K562 (cell line): ENCODE results near the gene SLC39A9. TPM values are rescaled to one million over a fixed set of nuclear protein-coding genes. Genes with fewer than 3 reads are reported as not detected.

Experiments used
- ATAC-seq: fragments of 200-7000 bp; cut with Tn5 transposase; 3 replicates; pipeline ENCODE4 v1.9.1; 2020; ENCODE audit warnings: moderate library complexity
- BruUV-seq: library from RNA; stranded (reverse); fragments of 400-500 nt; replicated peaks from 2 replicates; lab custom pipeline; 2021; lab: Mats Ljungman, UMichigan
- CTCF ChIA-PET: fragments of 300-600 bp; formaldehyde crosslinking; extraction: SDS; loops from one replicate; lab custom pipeline; 2021; ENCODE audit warnings: low intra/inter-chr PET ratio; lab: Yijun Ruan, JAX
- POLR2A ChIA-PET: fragments of 300-600, 350-650 bp; sonication (Branson Sonifier 250); formaldehyde crosslinking; extraction: SDS; loops from one replicate; lab custom pipeline; 2021; ENCODE audit warnings: antibody characterized with exemption, inconsistent platforms; lab: Yijun Ruan, JAX
- DNase-seq, 4 experiments: peaks; one replicate each; pipeline versions ENCODE4 v3.0.0 to v3.0.0-alpha.2; 2011 to 2018; ENCODE audit warnings: low spot score in 3 of 4, mixed read lengths in 3 of 4; ENCODE audit errors: extremely low read depth in 1 of 4
- FAIRE-seq: peaks from 2 replicates; lab custom pipeline; 2011; peaks lifted over from hg19 to GRCh38; lab: Jason Lieb, UNC
- H2AFZ ChIP-seq: 2 replicates; pipeline ENCODE4 v1.6.0; 2011; ENCODE audit warnings: low read depth, low read length, control low read depth, inconsistent platforms
- H3K27ac ChIP-seq: fragments of 200-600 bp; 3 replicates; pipeline ENCODE4 v1.8.0; 2011; ENCODE audit warnings: low read depth, mild to moderate bottlenecking, control low read depth, inconsistent platforms, low read length, moderate library complexity, mixed read lengths; ENCODE audit errors: extremely low read depth
- H3K27me3 ChIP-seq, 2 experiments: fragments of 300-600 bp in 1 of 2; 2 replicates in 1 of 2; 3 replicates in 1 of 2; pipeline versions ENCODE4 v1.6.0 to v1.8.0; 2011; ENCODE audit warnings: inconsistent platforms in 2 of 2, low read length in 2 of 2, mild to moderate bottlenecking in 1 of 2, mixed read lengths in 1 of 2, moderate library complexity in 1 of 2; ENCODE audit not compliant: control insufficient read depth in 2 of 2, insufficient read depth in 2 of 2
- H3K36me3 ChIP-seq: fragments of 300-600 bp; 3 replicates; pipeline ENCODE4 v1.8.0; 2011; ENCODE audit warnings: mild to moderate bottlenecking, low read length, inconsistent platforms; ENCODE audit not compliant: control insufficient read depth, insufficient read depth
- H3K4me1 ChIP-seq, 2 experiments: fragments of 200-600 bp in 1 of 2; replicated peaks in 1 of 2; 2 replicates in 1 of 2; 3 replicates in 1 of 2; pipeline versions ENCODE4 v1.5.1 to v1.8.0; 2011; ENCODE audit warnings: inconsistent platforms in 2 of 2, low read length in 2 of 2, mild to moderate bottlenecking in 1 of 2, mixed read lengths in 1 of 2, moderate library complexity in 1 of 2; ENCODE audit not compliant: control insufficient read depth in 2 of 2, insufficient read depth in 2 of 2
- H3K4me2 ChIP-seq: 2 replicates; pipeline ENCODE4 v1.6.1; 2011; ENCODE audit warnings: low read length, control low read depth, inconsistent platforms, mixed read lengths; ENCODE audit not compliant: insufficient read depth
- H3K4me3 ChIP-seq: fragments of 200-600 bp; sonication (generic), shearing (Covaris generic); 2 replicates; pipeline ENCODE4 v1.5.1; 2016; ENCODE audit warnings: control low read depth, inconsistent platforms
- H3K79me2 ChIP-seq: fragments of 200-600 bp; 3 replicates; pipeline ENCODE4 v1.8.0; 2011; ENCODE audit warnings: low read length, inconsistent platforms; ENCODE audit not compliant: control insufficient read depth, insufficient read depth
- H3K9ac ChIP-seq, 2 experiments: 2 replicates each; pipeline versions ENCODE4 v1.6.0 to v1.6.1; 2011; ENCODE audit warnings: low read depth in 2 of 2, low read length in 2 of 2, control low read depth in 1 of 2, inconsistent platforms in 1 of 2, mild to moderate bottlenecking in 1 of 2, mixed read lengths in 1 of 2; ENCODE audit not compliant: insufficient read depth in 1 of 2
- H3K9me1 ChIP-seq: one replicate; pipeline ENCODE4 v1.6.0; 2011; ENCODE audit warnings: inconsistent platforms, mild to moderate bottlenecking, low read length, moderate library complexity; ENCODE audit not compliant: control insufficient read depth, insufficient read depth
- H3K9me3 ChIP-seq: replicated peaks from 2 replicates; pipeline ENCODE4 v1.5.1; 2011; ENCODE audit warnings: low read depth, low read length, inconsistent platforms; ENCODE audit not compliant: control insufficient read depth, insufficient read depth
- H4K20me1 ChIP-seq: replicated peaks from 2 replicates; pipeline ENCODE4 v1.6.1; 2011; ENCODE audit warnings: low read length, inconsistent platforms, mixed read lengths; ENCODE audit not compliant: control insufficient read depth, insufficient read depth
- ELF4 ChIP-seq: fragments of 450-650 bp; formaldehyde crosslinking; IDR thresholded peaks from 2 replicates; pipeline ENCODE4 v1.4.0; 2022; ENCODE audit warnings: missing genetic modification characterization
- ETV1 ChIP-seq: fragments of 450-650 bp; conservative IDR thresholded peaks from 2 replicates; pipeline ENCODE4 v1.6.1; 2016; ENCODE audit warnings: missing genetic modification characterization, control low read depth, low read depth, missing compliant biosample characterization
- FOXA3 ChIP-seq, 2 experiments: fragments of 450-650 bp in 1 of 2; sonication (generic) in 1 of 2; formaldehyde crosslinking; IDR thresholded peaks in 1 of 2; conservative IDR thresholded peaks in 1 of 2; 2 replicates each; pipeline versions ENCODE4 v1.4.0 to v1.8.0; 2020 to 2022; ENCODE audit warnings: mild to moderate bottlenecking in 2 of 2, missing genetic modification reagents in 1 of 2
- FOXK2 ChIP-seq, 2 experiments: fragments of 450-650 bp; IDR thresholded peaks in 1 of 2; conservative IDR thresholded peaks in 1 of 2; 2 replicates each; pipeline ENCODE4 v1.6.1; 2016; ENCODE audit warnings: low read depth in 2 of 2, mild to moderate bottlenecking in 1 of 2
- GTF2E2 ChIP-seq: fragments of 200-800 bp; sonication (Bioruptor generic); IDR thresholded peaks from 2 replicates; pipeline ENCODE4 v1.6.1; 2016; ENCODE audit warnings: missing genetic modification characterization, missing compliant biosample characterization
- HDAC3 ChIP-seq: fragments of 450-650 bp; IDR thresholded peaks from 2 replicates; pipeline ENCODE4 v1.6.1; 2018; ENCODE audit warnings: borderline replicate concordance, mild to moderate bottlenecking, moderate library complexity; ENCODE audit not compliant: partially characterized antibody
- MCM3 ChIP-seq: fragments of 450-650 bp; IDR thresholded peaks from 2 replicates; pipeline ENCODE4 v1.6.1; 2016
- NFIX ChIP-seq: fragments of 250-450 bp; sonication (Bioruptor Pico); IDR thresholded peaks from 2 replicates; pipeline ENCODE4 v1.4.0; 2020; ENCODE audit warnings: low read depth, mild to moderate bottlenecking, moderate library complexity
- NR2F6 ChIP-seq: fragments of 450-650 bp; formaldehyde crosslinking; IDR thresholded peaks from 2 replicates; pipeline ENCODE4 v1.4.0; 2020; ENCODE audit warnings: mild to moderate bottlenecking
- PHF8 ChIP-seq: fragments of 200-600 bp; sonication (generic); IDR thresholded peaks from 2 replicates; pipeline ENCODE4 v1.6.1; 2012; ENCODE audit warnings: mixed run types, mild to moderate bottlenecking, inconsistent platforms, low read length, moderate library complexity, borderline replicate concordance
- RBM14 ChIP-seq: fragments of 200-400 bp; formaldehyde crosslinking; IDR thresholded peaks from 2 replicates; pipeline ENCODE4 v1.6.1; 2018; ENCODE audit warnings: low read depth, mild to moderate bottlenecking, low read length, moderate library complexity, borderline replicate concordance; ENCODE audit not compliant: insufficient read depth
- ZNF134 ChIP-seq: fragments of 250-450 bp; sonication (Bioruptor Pico); conservative IDR thresholded peaks from 2 replicates; pipeline ENCODE4 v1.4.0; 2020
- ZNF668 ChIP-seq: fragments of 250-450 bp; sonication (Bioruptor Pico); IDR thresholded peaks from 2 replicates; pipeline ENCODE4 v1.8.0; 2022; ENCODE audit warnings: mild to moderate bottlenecking, inconsistent platforms
- ZNF76 ChIP-seq: fragments of 250-450 bp; sonication (Bioruptor Pico); IDR thresholded peaks from 2 replicates; pipeline ENCODE4 v1.4.0; 2020; ENCODE audit warnings: mild to moderate bottlenecking, moderate library complexity, borderline replicate concordance
- WGBS: fragments of 100-300 bp; shearing (Covaris generic); methylation state at CpG from one replicate; pipeline ENCODE4 v1.1.6; 2016; ENCODE audit warnings: low coverage, mixed read lengths; ENCODE audit not compliant: insufficient coverage; ENCODE audit errors: missing lambda C conversion rate; 5-methylcytosine and 5-hydroxymethylcytosine counted together
- in situ Hi-C: fragments of 300-500 bp; cut with MboI; formaldehyde crosslinking; loops from 4 replicates; pipeline ENCODE4 v1.15.0; 2018; ENCODE audit warnings: inconsistent platforms, mixed read lengths
- intact Hi-C: fragments of 100-400 bp; cut with micrococcal nuclease; formaldehyde crosslinking; loops from 2 replicates; pipeline ENCODE4 v1.14.2; 2022
- polyA plus RNA-seq, 8 experiments: library from polyadenylated mRNA; depleted of rRNA in 4 of 8; stranded (reverse) in 5 of 8; unstranded in 3 of 8; fragments of >200 nt; fragmentation: Nextera tagmentation in 2 of 8; fragmentation: Illumina TruSeq in 1 of 8; extraction: Ambion mirVana in 2 of 8; extraction: Trizol in 1 of 8; gene quantifications; 2 replicates each; pipeline versions ENCODE4 v1.2.1 to v1.2.3, GENCODE V29; 2011 to 2014; ENCODE audit warnings: inconsistent platforms in 1 of 8, missing spikeins in 1 of 8
- total RNA-seq, 7 experiments: library from RNA; depleted of rRNA in 6 of 7; stranded (reverse); fragments of >200 nt in 6 of 7; fragmentation: Illumina TruSeq in 2 of 7; extraction: Trizol in 2 of 7; gene quantifications; 2 replicates each; pipeline versions ENCODE4 v1.2.1 to v1.2.3, GENCODE V29; 2011 to 2021; ENCODE audit warnings: low replicate concordance in 1 of 7

SLC39A9 gene
- total and polyA plus RNA-seq, 9 of the 15 experiments (the other 6 are each of a cell fraction or from before 2014, with no cell fraction given) = 18.4 to 66.0 (median 32.5) TPM

DNA sequence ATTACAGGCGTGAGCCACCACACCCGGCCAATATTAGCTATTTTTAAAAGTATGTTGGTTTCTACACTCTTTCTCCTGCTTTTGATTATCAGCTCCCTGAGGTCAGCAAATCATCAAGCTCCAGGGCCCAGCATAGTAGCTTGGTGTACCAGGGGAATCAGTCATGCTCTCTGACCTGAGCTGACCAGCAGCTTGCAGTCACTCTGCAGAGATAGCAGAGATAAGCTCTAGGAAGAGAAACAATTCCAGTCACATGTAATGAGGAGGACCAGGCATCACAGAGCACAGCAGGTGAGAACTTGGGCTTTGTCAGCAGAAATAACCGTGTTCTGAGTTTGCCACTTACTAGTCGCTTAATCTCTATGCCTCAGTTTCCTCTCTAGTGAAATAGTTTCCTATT is 94.5 kb downstream of the SLC39A9 start:
- Histone ChIP-seq H3K4me1 (no peaks in the 10 kb centered on the region), H3K36me3 (no peaks in the 10 kb centered on the region), H3K9ac (no peak overlapping the region), H3K27me3 (peaks cover 0 to 6% of the 10 kb centered on the region in 2 experiments; a peak in 3 of 5 replicates), H3K9me1 (no peaks in the 10 kb centered on the region), H3K27ac (no peak overlapping the region), H3K79me2 (no peaks in the 10 kb centered on the region), H3K9me3 (no peaks in the 10 kb centered on the region), H3K4me3 (no peak overlapping the region), H2AFZ (no peak overlapping the region), H3K4me2 (no peak overlapping the region), H4K20me1 (no peaks in the 10 kb centered on the region)
- ChIA-PET CTCF (no interaction called here), POLR2A (interaction anchor here (1.1 kb wide), 1 partner anchor 9 kb away, joined by 3 read pairs; no protein-coding TSS in a partner anchor)
- TF ChIP-seq GTF2E2 (tag) = no peak
- TF ChIP-seq PHF8 = no peak
- TF ChIP-seq ETV1 (tag) = no peak
- TF ChIP-seq ZNF668 (CRISPR knock-in tag) = no peak
- no peak for TF ChIP-seq NFIX
- no peak for TF ChIP-seq RBM14
- no peak for TF ChIP-seq ZNF134
- no peak for TF ChIP-seq ELF4 (CRISPR knock-in tag)
- no peak for TF ChIP-seq ZNF76 (CRISPR knock-in tag)
- TF ChIP-seq NR2F6 = no peak
- TF ChIP-seq FOXA3 (CRISPR knock-in tag; conservative IDR thresholded peaks at IDR 0.05 in 1 of 2, IDR thresholded peaks at IDR 0.05 in 1 of 2) = no peak
- no peak for TF ChIP-seq FOXK2 (conservative IDR thresholded peaks at IDR 0.05 in 1 of 2, IDR thresholded peaks at IDR 0.05 in 1 of 2; ENCODE audit: low read depth in 2 of 2)
- TF ChIP-seq MCM3 = no peak
- TF ChIP-seq HDAC3 = no peak
- no TSS peak for BruUV-seq
- ATAC-seq (no peak), FAIRE-seq (no peak), DNase-seq (no peak)
- in situ Hi-C loops (no loop called here), intact Hi-C loops (no loop called here)
- 0% methylated on average over 4 of the region's 4 CpGs for WGBS
